ENCODE data around the gene VAX1.
A peak's percentile ranks its signal among the peaks of the same experiment; 100 is the strongest.
"Not testable (repeated sequence)": the region's sequence is repeated elsewhere in the genome, so short reads cannot be mapped to it uniquely, and the experiment has no call there.

VAX1 gene
- 0 to 0.04 reads per million in 2 donors for total RNA-seq

- no peak for DNase-seq
These were observed at the start of gene VAX1 for GRCh38 chr10:117137911-117138642. TSS of gene VAX1 (minus strand) at chr10:117138270. CDS start at chr10:117138056, 214 bp downstream.

DNA sequence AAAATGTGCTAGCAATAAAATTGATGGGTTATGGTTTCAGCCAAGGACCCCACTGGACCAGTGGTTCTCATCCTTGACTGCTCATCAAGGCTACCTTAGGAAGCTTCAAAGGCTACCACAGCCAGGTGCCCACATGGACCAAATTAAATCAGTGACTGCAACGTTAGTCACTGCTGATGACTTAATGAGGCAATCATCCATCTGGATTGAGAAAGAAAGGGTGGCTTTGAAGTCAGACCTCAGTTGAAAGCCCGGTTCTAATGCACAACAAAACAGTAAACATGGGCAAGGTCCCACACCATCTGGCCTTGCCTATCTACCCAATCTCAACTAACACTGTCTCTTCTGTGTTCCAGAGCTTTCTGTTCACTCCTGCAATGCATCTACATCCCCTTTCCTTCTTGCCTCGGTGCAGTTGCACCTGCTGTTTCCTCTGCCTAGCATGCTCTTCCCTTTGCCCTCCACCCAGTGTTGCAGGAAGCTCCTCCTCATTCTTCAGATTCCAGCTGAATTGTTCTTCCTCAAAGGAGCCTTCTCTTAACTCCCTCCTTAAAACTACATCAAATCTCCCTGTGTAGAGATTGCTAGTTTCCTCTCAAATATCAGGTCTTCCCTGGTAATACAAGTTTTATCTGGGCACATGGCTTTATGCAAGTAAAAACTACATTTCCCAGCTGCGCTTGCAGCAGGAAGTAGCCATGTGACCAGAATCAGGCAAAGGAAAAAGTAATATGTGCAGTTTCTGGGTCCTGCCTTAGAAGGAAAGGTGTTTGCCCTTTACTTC lies 49.0 kb upstream of the VAX1 start:
- DNase-seq = no peak

- not testable (repeated sequence) for DNase-seq
These were observed 47.7 kb upstream of the VAX1 start for GRCh38 chr10:117185817-117186216.

- DNase-seq = no peak
These were observed 46.8 kb upstream of the VAX1 start for GRCh38 chr10:117184821-117185220.

- no peak for DNase-seq
These were observed 46.2 kb upstream of the VAX1 start for GRCh38 chr10:117184296-117184695.

DNA sequence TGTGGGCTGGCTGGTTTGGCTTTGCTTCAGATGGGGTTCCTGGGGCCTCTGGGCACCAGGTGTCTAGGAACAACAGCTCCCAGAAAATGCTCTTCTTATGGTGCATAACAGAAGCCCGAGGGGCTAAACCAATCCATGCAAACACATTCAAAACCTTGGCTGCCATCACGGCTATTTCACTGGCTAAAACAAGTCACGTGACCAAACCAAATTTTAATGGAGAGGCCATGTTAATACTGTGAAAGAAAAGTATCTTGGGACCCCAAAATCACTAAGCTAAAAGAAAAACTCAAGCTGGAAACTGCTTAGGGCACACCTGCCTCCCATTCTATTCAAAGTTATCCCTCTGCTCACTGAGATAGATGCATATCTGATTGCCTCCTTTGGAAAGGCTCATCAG lies 40.1 kb upstream of the VAX1 start:
- no peak for DNase-seq

DNA sequence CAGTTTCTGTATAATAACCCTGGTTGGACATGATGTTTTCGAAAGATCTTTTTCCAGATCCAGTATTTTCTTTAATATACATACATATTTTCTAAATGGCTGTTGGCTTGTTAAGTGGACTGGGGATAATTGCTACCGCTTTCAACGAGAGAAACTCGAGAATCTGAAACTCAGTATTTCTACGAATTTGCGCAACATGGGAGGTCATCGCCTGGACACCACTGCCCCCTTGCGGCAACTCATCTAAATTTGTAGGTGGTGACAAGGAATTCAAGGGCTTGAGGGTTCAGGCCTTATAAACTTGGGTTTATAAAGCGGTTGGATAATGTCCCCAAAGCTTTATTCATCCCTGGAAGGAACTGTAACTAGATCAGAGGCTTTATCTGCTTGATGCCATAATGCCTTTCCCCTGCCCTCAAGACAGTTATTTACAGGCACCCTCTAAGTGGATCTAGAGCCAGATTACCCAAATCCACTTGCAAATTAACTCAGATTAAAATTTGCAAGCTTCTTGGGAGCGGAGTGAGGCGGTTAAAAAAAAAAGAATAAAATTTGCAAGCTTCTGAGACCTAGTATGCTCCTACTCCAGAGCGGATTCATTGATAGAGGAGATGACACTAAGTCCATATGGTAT lies 37.9 kb upstream of the VAX1 start:
- DNase-seq = no peak

GRCh38 chr10:117175215-117175900 lies 37.3 kb upstream of the VAX1 start:
- no peak for DNase-seq

DNA sequence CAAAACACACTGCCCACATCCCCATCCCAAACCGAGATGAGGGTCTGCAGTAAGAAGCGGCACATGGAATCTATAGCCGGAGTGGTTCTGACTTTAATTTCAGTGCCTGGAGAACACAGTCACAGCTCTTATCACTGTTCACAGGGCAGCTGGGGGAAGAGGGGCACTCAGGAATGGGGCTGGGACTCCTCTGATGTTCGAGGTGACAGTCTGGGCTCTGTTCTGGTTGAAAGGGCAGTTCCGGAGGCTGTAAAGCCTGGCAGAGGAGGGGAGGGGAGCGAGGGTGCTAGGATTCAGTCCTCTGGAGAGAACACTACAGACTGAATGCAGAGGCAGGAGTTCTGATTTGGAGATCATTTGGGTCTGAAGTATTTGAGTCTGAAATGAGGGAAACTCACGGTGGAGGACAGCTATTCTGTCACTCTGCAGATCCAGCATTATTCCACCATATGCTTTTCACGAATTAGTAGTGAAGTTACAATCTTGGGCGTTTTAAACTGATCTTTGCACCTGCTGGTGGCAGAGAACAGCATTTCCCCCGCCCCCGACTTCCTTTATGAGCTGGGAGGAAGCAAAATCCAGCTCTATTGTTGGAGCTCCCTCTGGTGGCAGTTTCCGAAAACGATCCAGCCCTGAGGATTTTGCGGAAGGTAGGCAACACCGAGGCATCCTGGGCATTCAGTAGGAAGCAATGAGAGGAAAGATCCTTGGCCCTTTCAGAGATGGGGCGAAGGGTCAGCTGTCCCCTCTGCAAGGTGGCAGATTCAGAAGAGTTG lies 36.6 kb upstream of the VAX1 start:
- DNase-seq = no peak

- no peak for DNase-seq
These were observed 32.2 kb upstream of the VAX1 start for GRCh38 chr10:117170244-117170643.

- no peak for DNase-seq
These were observed 31.4 kb upstream of the VAX1 start for GRCh38 chr10:117169480-117169879.

GRCh38 chr10:117168729-117169128 lies 30.7 kb upstream of the VAX1 start:
- no peak for DNase-seq

DNA sequence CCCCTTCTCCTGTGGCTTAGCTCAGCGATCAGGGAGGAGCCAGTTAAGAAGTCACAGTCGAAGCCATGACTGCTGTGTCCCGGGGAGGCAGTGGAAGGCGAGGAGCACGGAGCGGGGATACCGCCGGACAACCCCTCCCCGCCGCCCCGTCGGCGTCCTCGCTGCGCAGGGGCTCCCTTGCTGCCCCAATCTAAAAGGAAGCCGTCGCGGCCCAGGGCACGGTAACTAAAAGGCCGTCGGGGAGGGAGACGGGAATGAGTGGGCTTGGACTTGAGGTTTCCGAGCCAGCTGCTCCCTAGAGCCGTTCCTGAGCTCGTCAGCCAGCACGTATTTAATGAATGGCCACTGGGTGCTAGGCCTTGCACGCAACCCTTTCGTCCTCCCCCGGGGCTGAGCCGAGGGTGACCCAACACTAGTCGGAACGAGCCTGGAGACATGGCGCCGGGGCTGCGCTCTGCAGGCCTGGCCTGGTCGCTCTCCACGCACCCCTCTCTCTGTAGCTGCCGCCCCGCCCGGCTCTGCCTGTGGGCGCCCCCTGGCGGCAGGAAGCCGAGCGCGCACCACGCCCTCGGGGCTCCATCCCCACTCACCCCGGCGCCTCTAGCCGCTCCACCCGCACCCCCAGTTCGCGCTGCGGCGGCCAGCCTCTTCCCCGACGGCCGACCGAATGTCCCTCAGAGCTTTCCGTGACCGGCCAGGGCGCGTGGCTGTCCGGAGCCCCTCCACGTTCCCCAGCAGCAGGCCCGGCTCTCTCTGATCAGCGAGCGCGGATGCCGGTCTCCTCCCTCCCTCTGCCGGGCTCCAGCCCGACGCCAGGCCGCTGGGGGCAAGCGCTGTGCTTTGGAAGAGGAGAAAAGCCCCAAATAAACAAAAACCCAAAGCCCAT lies 30.0 kb upstream of the VAX1 start:
- DNase-seq = peak; percentile 31

- no peak for DNase-seq
These were observed 29.3 kb upstream of the VAX1 start for GRCh38 chr10:117167346-117167788.

DNA sequence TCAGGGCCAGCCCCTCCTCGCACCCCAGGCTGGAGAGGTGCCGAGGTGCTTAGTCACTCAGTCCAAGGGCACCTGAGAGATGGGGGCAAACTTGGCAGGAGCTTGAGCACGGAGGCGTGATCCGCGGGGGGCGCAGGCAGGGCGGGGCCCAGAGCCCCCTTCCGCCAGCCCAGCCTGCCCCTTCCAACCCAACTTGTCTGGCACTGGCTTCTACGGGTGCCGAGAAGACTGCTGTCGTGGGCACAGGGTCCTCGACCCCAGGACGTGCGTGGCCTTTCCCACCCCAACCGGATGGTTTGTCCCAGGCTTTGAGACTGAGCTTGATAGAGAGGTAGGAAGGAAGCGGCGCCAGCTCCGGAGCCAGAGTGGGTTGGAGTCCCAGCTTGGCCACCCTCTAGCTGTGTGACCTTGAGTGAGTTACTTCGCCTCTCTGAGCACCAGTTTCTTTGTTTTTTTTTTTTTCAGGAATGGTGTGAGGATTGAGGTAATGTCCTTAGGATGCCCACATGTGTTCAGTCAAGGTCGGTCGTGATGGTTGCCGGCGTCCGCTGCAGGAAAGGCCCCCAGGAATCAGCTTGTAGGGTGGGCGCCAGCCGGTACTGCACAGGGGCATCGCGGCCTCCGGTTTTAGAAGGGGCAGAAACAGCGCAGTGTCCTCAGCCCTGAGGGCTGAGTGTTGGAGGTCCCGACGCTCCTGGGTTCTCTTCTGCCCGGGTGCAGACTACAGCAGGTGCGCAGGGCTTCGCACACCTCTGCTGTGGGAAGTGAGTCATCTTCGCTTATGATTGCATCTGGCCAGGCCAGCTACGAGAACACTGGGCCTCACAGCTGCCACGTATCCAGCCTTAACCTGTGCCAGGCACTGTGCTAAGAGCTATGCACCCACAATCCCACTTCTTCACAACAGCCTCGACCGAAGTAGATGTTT lies 28.6 kb upstream of the VAX1 start:
- DNase-seq = no peak

DNA sequence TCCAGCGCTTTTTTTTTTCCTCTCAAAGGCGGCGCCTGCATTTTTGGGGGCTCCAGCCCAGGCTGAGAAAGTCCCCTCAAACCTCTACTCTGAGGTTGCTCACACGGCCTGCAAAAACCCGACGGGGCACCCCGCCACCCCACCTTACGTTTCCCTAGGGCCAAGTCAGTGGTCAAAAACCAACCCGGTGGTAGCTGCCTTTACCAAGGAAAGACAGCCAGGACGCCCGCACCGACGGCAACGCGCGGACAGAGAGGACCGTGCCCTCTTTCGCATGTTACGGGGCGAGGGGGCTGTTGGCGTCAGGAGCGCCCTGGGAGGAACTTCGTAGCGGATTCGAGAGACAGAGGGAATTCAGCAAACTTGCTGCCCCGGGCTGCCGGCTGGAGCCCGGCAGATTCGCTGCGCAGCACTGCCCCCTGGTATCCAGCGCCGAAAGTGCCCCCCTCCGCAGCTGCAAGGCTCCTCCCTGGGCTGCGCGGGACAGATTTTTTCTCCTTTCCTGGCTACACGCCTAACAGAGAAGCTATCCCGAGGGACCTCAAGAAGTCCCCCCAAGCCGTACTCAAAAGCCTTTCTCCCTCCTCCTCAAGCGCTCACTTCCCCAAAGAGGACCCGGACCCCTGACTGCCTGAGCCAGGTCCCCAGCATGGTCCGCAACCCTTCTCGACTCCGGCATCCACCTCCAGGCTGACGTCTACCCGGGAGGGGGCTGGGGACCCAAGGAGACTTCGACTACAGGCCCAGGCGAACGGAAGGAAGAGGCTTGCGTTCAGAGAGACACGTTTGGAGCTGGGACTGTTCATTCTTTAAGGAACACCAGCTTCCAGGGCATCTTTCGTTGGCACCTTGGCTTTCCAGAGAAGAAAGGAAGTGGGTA lies 27.7 kb upstream of the VAX1 start:
- DNase-seq = no peak

- no peak for DNase-seq
These were observed 26.8 kb upstream of the VAX1 start for GRCh38 chr10:117164592-117165537.
